HUDEP-2 (cell line): Measurements from ENCODE around the gene VASP.

Source experiments
- DNase-seq, 76 experiments: peaks; one replicate each; lab custom pipeline; 2025; ENCODE audit not compliant: unreplicated experiment in 76 of 76; lab: John Stamatoyannopoulos, UW

Gene VASP

GRCh38 chr19:45506989-45507871, at the start of gene VASP:
TSS of gene VASP (plus strand) at chr19:45507479. CDS start at chr19:45507772, 293 bp downstream.
- DNase-seq: peak in 75 of 76 experiments; percentile 44 to 96 (median 87)

GRCh38 chr19:45457776-45458175, 49.5 kb upstream of the VASP start:
- DNase-seq: no peak

GRCh38 chr19:45460807-45461347, 46.4 kb upstream of the VASP start:
- no peak for DNase-seq

- no peak for DNase-seq
Observed at GRCh38 chr19:45462174-45462573, 45.1 kb upstream of the VASP start.

- no peak for DNase-seq
Observed at GRCh38 chr19:45463241-45463640, 44.0 kb upstream of the VASP start.

GRCh38 chr19:45464274-45464673, 43.0 kb upstream of the VASP start:
- DNase-seq: no peak

GRCh38 chr19:45464852-45465441, 42.3 kb upstream of the VASP start:
- no peak for DNase-seq

GRCh38 chr19:45467115-45467455, 40.2 kb upstream of the VASP start:
- no peak for DNase-seq

GRCh38 chr19:45467456-45468158, 39.7 kb upstream of the VASP start, which contains the start of gene FOSB:
TSS of gene FOSB (plus strand) at chr19:45467996. CDS start at chr19:45468587, 591 bp downstream.
- peak in 75 of 76 experiments; percentile 68 to 99 (median 91) for DNase-seq

GRCh38 chr19:45468159-45468651, 39.1 kb upstream of the VASP start:
- DNase-seq: peak in 13 of 76 experiments; percentile 18 to 68 (median 43)

GRCh38 chr19:45468803-45469131, 38.5 kb upstream of the VASP start:
- DNase-seq: peak in 16 of 76 experiments; percentile 36 to 70 (median 58)

GRCh38 chr19:45469132-45469944, 37.9 kb upstream of the VASP start:
- peak in 74 of 76 experiments; percentile 54 to 99 (median 94) for DNase-seq

- no peak for DNase-seq
Observed at GRCh38 chr19:45469945-45470761, 37.1 kb upstream of the VASP start.

GRCh38 chr19:45470762-45471081, 36.6 kb upstream of the VASP start:
- no peak for DNase-seq

GRCh38 chr19:45471111-45471930, 36.0 kb upstream of the VASP start:
- DNase-seq: no peak

- no peak for DNase-seq
Observed at GRCh38 chr19:45471931-45472562, 35.2 kb upstream of the VASP start.

- no peak for DNase-seq
Observed at GRCh38 chr19:45472563-45473366, 34.5 kb upstream of the VASP start.

GRCh38 chr19:45473367-45473681, 34.0 kb upstream of the VASP start:
- no peak for DNase-seq
